Transverse colon (tissue), 4 donors: ENCODE measurements around the gene OPA3. TPM values are rescaled to one million over a fixed set of nuclear protein-coding genes. Genes with fewer than 3 reads are reported as not detected.

Experiments used
- DNase-seq: peaks from one replicate; pipeline ENCODE4 v3.0.0-alpha.2; 2019
- H3K27ac ChIP-seq, 4 donors: fragments of 200-600 bp; sonication (generic); 2 replicates each; pipeline ENCODE4 v1.5.1; 2016 to 2018; ENCODE audit warnings: inconsistent platforms in 4 of 4
- H3K27me3 ChIP-seq: fragments of 200-600 bp; sonication (generic); 2 replicates; pipeline ENCODE4 v1.5.1; 2017; ENCODE audit warnings: inconsistent platforms
- H3K36me3 ChIP-seq, 4 donors: fragments of 200-600 bp; sonication (generic); 2 replicates each; pipeline ENCODE4 v1.5.1; 2017 to 2019; ENCODE audit warnings: inconsistent platforms in 4 of 4
- H3K4me1 ChIP-seq, 4 donors: fragments of 200-600 bp; sonication (generic); 2 replicates each; pipeline ENCODE4 v1.5.1; 2017 to 2020; ENCODE audit warnings: inconsistent platforms in 4 of 4
- H3K4me3 ChIP-seq, 4 donors: fragments of 200-600 bp; sonication (generic); 1 replicate in 1 of 4; 2 replicates in 3 of 4; pipeline versions ENCODE4 v1.5.1 to v1.6.1; 2017 to 2019; ENCODE audit warnings: inconsistent platforms in 4 of 4
- H3K9me3 ChIP-seq, 2 donors: fragments of 200-600 bp; sonication (generic); 2 replicates each; pipeline ENCODE4 v1.5.1; 2017 to 2019; ENCODE audit warnings: inconsistent platforms in 2 of 2
- EP300 ChIP-seq: sonication (generic); formaldehyde crosslinking; IDR thresholded peaks from one replicate; pipeline ENCODE4 v1.6.1; 2017; ENCODE audit warnings: antibody characterized with exemption, low read depth
- POLR2A ChIP-seq: fragments of 450-650 bp; IDR thresholded peaks from one replicate; pipeline ENCODE4 v1.6.1; 2016; ENCODE audit warnings: antibody characterized with exemption, mild to moderate bottlenecking, moderate library complexity
- POLR2AphosphoS5 ChIP-seq, 3 donors: sonication (generic); formaldehyde crosslinking; IDR thresholded peaks; one replicate each; pipeline ENCODE4 v1.6.1; 2016; ENCODE audit warnings: antibody characterized with exemption in 3 of 3
- WGBS, 2 donors: methylation state at CpG; one replicate each; pipeline ENCODE4 v1.1.5; 2018; ENCODE audit warnings: low coverage in 1 of 2; 5-methylcytosine and 5-hydroxymethylcytosine counted together
- in situ Hi-C, 4 donors: fragments of 200-750 bp; cut with MboI; loops; one replicate each; pipeline versions ENCODE4 v1.15.0 to v1.15.1; 2017; ENCODE audit warnings: low sequenced_read_pairs in 3 of 4, low pct_ligation_motif_present in 1 of 4, low pct_unique_long_range_greater_than_20kb in 1 of 4
- intact Hi-C: fragments of 100-400 bp; cut with DNase I; formaldehyde crosslinking; loops from one replicate; pipeline ENCODE4 v1.15.1; 2023; ENCODE audit warnings: low total_unique reads
- total RNA-seq, 4 donors: library from RNA; depleted of rRNA; stranded (reverse); fragments of >200 nt; gene quantifications; one replicate each; pipeline ENCODE4 v1.1.0, GENCODE V29; 2016
- TF ChIP-seq, protein P1 (sequence below), 5 experiments: fragments of 200-600 bp in 3 of 5; fragments of 450-650 bp in 2 of 5; sonication (generic) in 3 of 5; IDR thresholded peaks; 1 replicate in 2 of 5; 2 replicates in 3 of 5; pipeline ENCODE4 v1.5.1; 2016 to 2017; ENCODE audit warnings: antibody characterized with exemption in 5 of 5, inconsistent platforms in 3 of 5, mild to moderate bottlenecking in 2 of 5, moderate library complexity in 1 of 5

Gene OPA3
- total RNA-seq, 4 donors from 2014 or later: 6.7 to 10.8 (median 8.6) TPM

- DNase-seq: no peak
- no peak for TF ChIP-seq POLR2AphosphoS5 (IDR thresholded peaks at IDR 0.05)
- TF ChIP-seq EP300: no peak
- TF ChIP-seq, protein P1, sequence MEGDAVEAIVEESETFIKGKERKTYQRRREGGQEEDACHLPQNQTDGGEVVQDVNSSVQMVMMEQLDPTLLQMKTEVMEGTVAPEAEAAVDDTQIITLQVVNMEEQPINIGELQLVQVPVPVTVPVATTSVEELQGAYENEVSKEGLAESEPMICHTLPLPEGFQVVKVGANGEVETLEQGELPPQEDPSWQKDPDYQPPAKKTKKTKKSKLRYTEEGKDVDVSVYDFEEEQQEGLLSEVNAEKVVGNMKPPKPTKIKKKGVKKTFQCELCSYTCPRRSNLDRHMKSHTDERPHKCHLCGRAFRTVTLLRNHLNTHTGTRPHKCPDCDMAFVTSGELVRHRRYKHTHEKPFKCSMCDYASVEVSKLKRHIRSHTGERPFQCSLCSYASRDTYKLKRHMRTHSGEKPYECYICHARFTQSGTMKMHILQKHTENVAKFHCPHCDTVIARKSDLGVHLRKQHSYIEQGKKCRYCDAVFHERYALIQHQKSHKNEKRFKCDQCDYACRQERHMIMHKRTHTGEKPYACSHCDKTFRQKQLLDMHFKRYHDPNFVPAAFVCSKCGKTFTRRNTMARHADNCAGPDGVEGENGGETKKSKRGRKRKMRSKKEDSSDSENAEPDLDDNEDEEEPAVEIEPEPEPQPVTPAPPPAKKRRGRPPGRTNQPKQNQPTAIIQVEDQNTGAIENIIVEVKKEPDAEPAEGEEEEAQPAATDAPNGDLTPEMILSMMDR (IDR thresholded peaks at IDR 0.05): no peak
- TF ChIP-seq POLR2A: no peak
- H3K4me1 ChIP-seq: peaks cover 29 to 91% (median 62%) of the 10 kb centered on the region in 4 donors
- intact Hi-C loops (no loop called here), in situ Hi-C loops (no loop called here)
- H3K9me3 ChIP-seq: no peaks in the 10 kb centered on the region
- peaks cover 0 to 30% (median 7%) of the 10 kb centered on the region in 4 donors for H3K36me3 ChIP-seq
- peak overlapping the region; percentile 98 to 100 (median 99) for H3K27ac ChIP-seq
- H3K4me3 ChIP-seq: no peak overlapping the region
- no peaks in the 10 kb centered on the region for H3K27me3 ChIP-seq
- 90 to 94% methylated on average over 8 to 41 of the region's 50 CpGs for WGBS, 2 donors
Observed at GRCh38 chr19:45517641-45518468, 66.7 kb downstream of the OPA3 start.

DNA sequence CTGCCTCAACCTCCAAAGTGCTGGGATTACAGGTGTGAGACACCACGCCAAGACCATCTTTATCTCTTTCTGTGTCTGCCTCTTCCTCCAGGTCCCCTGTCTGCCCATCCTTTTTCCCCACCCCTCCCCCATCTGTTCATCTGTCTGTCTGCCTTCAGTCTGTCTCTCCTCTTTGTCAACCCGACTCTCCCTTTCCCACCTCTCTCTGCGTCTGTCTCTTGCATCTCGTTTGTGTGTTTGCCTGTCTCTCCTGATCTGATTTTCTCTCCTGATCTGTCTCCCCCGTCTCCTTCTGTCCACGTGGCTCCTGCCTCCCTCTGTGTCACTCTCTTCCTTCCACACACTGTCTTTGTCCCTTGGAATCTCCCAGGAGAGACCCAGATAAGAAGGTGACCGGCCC lies 67.4 kb downstream of the OPA3 start:
- Histone ChIP-seq H3K27ac (peak overlapping the region; percentile 98 to 100 (median 99)), H3K9me3 (no peaks in the 10 kb centered on the region), H3K4me1 (peaks cover 29 to 93% (median 68%) of the 10 kb centered on the region in 4 donors), H3K4me3 (no peak overlapping the region), H3K27me3 (no peaks in the 10 kb centered on the region), H3K36me3 (peaks cover 0 to 25% (median 4%) of the 10 kb centered on the region in 4 donors)
- WGBS, 2 donors: 50 to 64% methylated on average over 3 to 7 of the region's 7 CpGs
- intact Hi-C loops: no loop called here
- in situ Hi-C loops: no loop called here
- DNase-seq: no peak
- TF ChIP-seq EP300 (no peak), POLR2AphosphoS5 (IDR thresholded peaks at IDR 0.05) (no peak), POLR2A (no peak)
- TF ChIP-seq, protein P1 (IDR thresholded peaks at IDR 0.05): no peak

DNA sequence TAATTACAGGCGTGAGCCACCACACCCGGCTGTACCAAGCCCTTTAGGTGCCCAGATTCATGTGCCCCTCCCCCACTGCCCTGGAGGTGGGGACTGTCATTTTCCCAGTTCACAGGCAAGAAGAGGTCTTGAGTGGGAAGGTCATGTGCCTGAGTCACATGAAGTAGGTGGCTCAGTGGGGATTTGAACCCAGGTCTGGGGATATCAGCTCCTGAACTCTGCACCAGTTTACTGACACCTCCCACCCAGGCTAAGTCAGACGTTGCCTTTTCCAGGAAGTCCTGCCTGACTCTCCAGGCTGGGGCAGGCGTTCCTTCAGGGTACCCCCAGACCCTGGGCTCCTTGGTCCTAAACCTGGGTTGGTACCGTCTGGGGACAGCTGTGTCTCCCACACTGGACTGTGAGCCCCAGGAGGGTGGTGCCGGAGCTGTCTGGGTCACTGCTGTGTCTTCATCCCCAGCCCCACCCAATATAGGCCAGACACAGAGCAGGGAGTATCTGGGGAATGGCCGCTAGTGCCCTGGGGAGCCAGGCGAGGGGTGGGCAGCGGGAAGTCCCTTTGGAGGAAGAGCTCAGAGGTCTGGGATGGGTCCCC lies 68.7 kb downstream of the OPA3 start:
- WGBS, 2 donors: 52 to 60% methylated on average over 1 to 7 of the region's 9 CpGs
- H3K4me1 ChIP-seq: peaks cover 40 to 93% (median 73%) of the 10 kb centered on the region in 4 donors
- in situ Hi-C loops (no loop called here), intact Hi-C loops (no loop called here)
- no peak overlapping the region for H3K4me3 ChIP-seq
- TF ChIP-seq, protein P1 (IDR thresholded peaks at IDR 0.05): peak in 1 of 5 experiments; percentile 43
- TF ChIP-seq EP300 (peak; percentile 1), POLR2AphosphoS5 (IDR thresholded peaks at IDR 0.05) (peak in 2 of 3 donors; percentile 21 to 56), POLR2A (peak; percentile 33)
- H3K9me3 ChIP-seq: no peaks in the 10 kb centered on the region
- H3K27me3 ChIP-seq: no peaks in the 10 kb centered on the region
- peak; percentile 77 for DNase-seq
- H3K27ac ChIP-seq: peak overlapping the region; percentile 98 to 100 (median 99)
- peaks cover 0 to 20% (median 2%) of the 10 kb centered on the region in 4 donors for H3K36me3 ChIP-seq

DNA sequence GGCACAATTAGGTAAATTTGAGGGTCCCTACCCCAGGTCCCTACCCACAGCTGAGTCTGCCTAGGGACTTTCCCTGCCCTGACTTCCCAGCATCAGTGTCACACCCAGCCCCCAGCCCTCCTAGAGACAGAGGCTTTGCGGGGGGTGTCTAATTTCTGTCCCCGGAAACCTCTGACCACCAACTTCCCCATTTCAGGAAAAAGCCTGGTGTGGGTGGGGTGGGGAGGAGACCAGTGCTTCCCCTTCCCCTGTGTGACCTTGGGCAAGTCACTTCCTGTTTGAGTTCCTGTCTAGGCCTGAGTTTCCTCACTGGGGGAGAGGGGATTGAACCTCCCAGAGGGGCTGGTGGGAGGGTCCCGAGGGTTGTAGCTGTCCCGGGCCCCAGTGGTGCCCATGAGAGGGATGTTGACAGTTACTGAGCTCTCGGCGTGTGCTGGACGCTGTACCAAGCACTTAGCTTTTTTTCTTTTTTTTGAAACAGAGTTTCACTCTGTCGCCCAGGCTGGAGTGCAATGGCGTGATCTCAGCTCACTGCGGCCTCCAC lies 69.4 kb downstream of the OPA3 start:
- no peaks in the 10 kb centered on the region for H3K27me3 ChIP-seq
- DNase-seq: peak; percentile 64
- H3K36me3 ChIP-seq: peaks cover 0 to 13% (median 2%) of the 10 kb centered on the region in 4 donors
- in situ Hi-C loops: no loop called here
- 55% methylated on average over 10 of the region's 10 CpGs; no CpG with 5 or more reads in 1 of the 2 donors for WGBS, 2 donors
- TF ChIP-seq POLR2A (no peak), EP300 (no peak), POLR2AphosphoS5 (IDR thresholded peaks at IDR 0.05) (no peak)
- TF ChIP-seq, protein P1 (IDR thresholded peaks at IDR 0.05): no peak
- H3K9me3 ChIP-seq: no peaks in the 10 kb centered on the region
- peak overlapping the region; percentile 98 to 100 (median 99) for H3K27ac ChIP-seq
- H3K4me1 ChIP-seq: peaks cover 48 to 93% (median 78%) of the 10 kb centered on the region in 4 donors
- H3K4me3 ChIP-seq: peak overlapping the region in 1 of 4 donors; percentile 3
- intact Hi-C loops: no loop called here
